ENCODE results near the gene WFS1. TPM values are rescaled to one million over a fixed set of nuclear protein-coding genes. Genes with fewer than 3 reads are reported as not detected.

WFS1 gene
- total and polyA plus RNA-seq, 2 of the 8 experiments (the other 6 are each of a cell fraction or from before 2014, with no cell fraction given) = 29.1 to 43.1 TPM

GRCh38 chr4:6316461-6317003, 46.9 kb downstream of the WFS1 start (continued):
- TF ChIP-seq NRF1 (IDR thresholded peaks at IDR 0.05; ENCODE audit: low read depth, low read length) = no peak
